NCI-H2227 treated with DMSO at 0.1 percent for 48 hours (cell line): Measurements from ENCODE around the gene GSE1.

Experiments
- DNase-seq: peaks from one replicate; lab custom pipeline; 2025; lab: John Stamatoyannopoulos, UW

GSE1 gene

GRCh38 chr16:85612801-85613603 is at the start of gene GSE1:
Gene GSE1, plus strand, starts transcription at chr16:85613322. Its CDS starts 70 bp downstream, at chr16:85613392.
- DNase-seq, result peak; percentile 47

GRCh38 chr16:85563515-85564276 is 49.4 kb upstream of the GSE1 start:
- DNase-seq, result no peak

- DNase-seq, result no peak
Observed at GRCh38 chr16:85564277-85565051, 48.7 kb upstream of the GSE1 start.

- no peak for DNase-seq
Observed at GRCh38 chr16:85565340-85565739, 47.8 kb upstream of the GSE1 start.

GRCh38 chr16:85565801-85566526 is 47.2 kb upstream of the GSE1 start:
- no peak for DNase-seq

GRCh38 chr16:85566561-85567100 is 46.5 kb upstream of the GSE1 start:
- DNase-seq, result peak; percentile 17

GRCh38 chr16:85567101-85567866 is 45.8 kb upstream of the GSE1 start:
- no peak for DNase-seq

GRCh38 chr16:85567935-85568334 is 45.2 kb upstream of the GSE1 start:
- no peak for DNase-seq

GRCh38 chr16:85568519-85568918 is 44.6 kb upstream of the GSE1 start:
- no peak for DNase-seq

- no peak for DNase-seq
Observed at GRCh38 chr16:85569039-85569614, 44.0 kb upstream of the GSE1 start.

GRCh38 chr16:85569615-85570212 is 43.4 kb upstream of the GSE1 start:
- no peak for DNase-seq

- DNase-seq, result no peak
Observed at GRCh38 chr16:85570213-85570734, 42.8 kb upstream of the GSE1 start.

- no peak for DNase-seq
Observed at GRCh38 chr16:85570735-85571562, 42.2 kb upstream of the GSE1 start.

GRCh38 chr16:85571563-85571812 is 41.6 kb upstream of the GSE1 start:
- DNase-seq, result no peak

GRCh38 chr16:85571813-85572619 is 41.1 kb upstream of the GSE1 start:
- no peak for DNase-seq

GRCh38 chr16:85573045-85573695 is 40.0 kb upstream of the GSE1 start:
- DNase-seq, result no peak
